ENCODE results near the gene HCFC1. TPM values are rescaled to one million over a fixed set of nuclear protein-coding genes. Genes with fewer than 3 reads are reported as not detected.

Gene HCFC1
- total RNA-seq, 1 experiment from 2014 or later, result 77.7 TPM

- no peak for DNase-seq
- Mint-ChIP-seq H3K9me3 (ENCODE audit: low read depth, unreplicated experiment) (no peaks in the 10 kb centered on the region), H3K4me3 (ENCODE audit: low read depth, unreplicated experiment) (no peak overlapping the region), H3K27me3 (ENCODE audit: unreplicated experiment) (no peaks in the 10 kb centered on the region), H3K36me3 (ENCODE audit: insufficient read depth, unreplicated experiment) (peaks cover 43% of the 10 kb centered on the region), H3K4me1 (ENCODE audit: low read depth, unreplicated experiment) (no peaks in the 10 kb centered on the region), H3K27ac (ENCODE audit: unreplicated experiment) (no peak overlapping the region)
- CTCF ChIA-PET, result interaction anchor here (2.4 kb wide), 1 partner anchor 25 kb away, joined by 12 read pairs; no protein-coding TSS in a partner anchor
- TF ChIP-seq CTCF (IDR thresholded peaks at IDR 0.05; ENCODE audit: unreplicated experiment), result no peak
- no TSS peak for BruUV-seq (replicated peaks)
- intact Hi-C loops (cut with micrococcal nuclease; ENCODE audit: unreplicated experiment), result loop anchor here (5.0 kb wide), 1 partner anchor 187 kb away; the partner anchor contains the start of gene PLXNB3
Measured at GRCh38 chrX:153948847-153949805, 22.5 kb downstream of the HCFC1 start.

GRCh38 chrX:153948002-153948466 is 23.6 kb downstream of the HCFC1 start:
- Mint-ChIP-seq H3K27ac (ENCODE audit: unreplicated experiment) (no peak overlapping the region), H3K4me1 (ENCODE audit: low read depth, unreplicated experiment) (no peaks in the 10 kb centered on the region), H3K36me3 (ENCODE audit: insufficient read depth, unreplicated experiment) (peaks cover 32% of the 10 kb centered on the region), H3K4me3 (ENCODE audit: low read depth, unreplicated experiment) (no peak overlapping the region), H3K9me3 (ENCODE audit: low read depth, unreplicated experiment) (no peaks in the 10 kb centered on the region), H3K27me3 (ENCODE audit: unreplicated experiment) (no peaks in the 10 kb centered on the region)
- CTCF ChIA-PET, result interaction anchor here (1.5 to 2.4 kb wide), 2 partner anchors 20 to 24 kb away, joined by 6 to 12 read pairs; no protein-coding TSS in a partner anchor
- intact Hi-C loops (cut with micrococcal nuclease; ENCODE audit: unreplicated experiment), result loop anchor here (5.0 kb wide), 1 partner anchor 186 kb away; the partner anchor contains the start of gene PLXNB3
- BruUV-seq (replicated peaks), result TSS peak; percentile 50
- no peak for TF ChIP-seq CTCF (IDR thresholded peaks at IDR 0.05; ENCODE audit: unreplicated experiment)
- DNase-seq, result no peak

GRCh38 chrX:153947009-153947769 is 24.4 kb downstream of the HCFC1 start:
- no peaks in the 10 kb centered on the region for H3K9me3 Mint-ChIP-seq (ENCODE audit: low read depth, unreplicated experiment)
- no peaks in the 10 kb centered on the region for H3K4me1 Mint-ChIP-seq (ENCODE audit: low read depth, unreplicated experiment)
- peak; percentile 92 for DNase-seq
- H3K27ac Mint-ChIP-seq (ENCODE audit: unreplicated experiment), result peak overlapping the region; percentile 21
- CTCF ChIA-PET, result interaction anchor here (0.6 to 2.4 kb wide), 8 partner anchors 13 to 432 kb away, joined by 3 to 12 read pairs (median 4); partner anchors contain the start of genes EMD, IDH3G and SSR4
- no TSS peak for BruUV-seq (replicated peaks)
- no peaks in the 10 kb centered on the region for H3K27me3 Mint-ChIP-seq (ENCODE audit: unreplicated experiment)
- no peak overlapping the region for H3K4me3 Mint-ChIP-seq (ENCODE audit: low read depth, unreplicated experiment)
- intact Hi-C loops (cut with micrococcal nuclease; ENCODE audit: unreplicated experiment), result loop anchor here (5.0 kb wide), 1 partner anchor 185 kb away; the partner anchor contains the start of gene PLXNB3
- H3K36me3 Mint-ChIP-seq (ENCODE audit: insufficient read depth, unreplicated experiment), result peaks cover 24% of the 10 kb centered on the region
- TF ChIP-seq CTCF (IDR thresholded peaks at IDR 0.05; ENCODE audit: unreplicated experiment), result peak; percentile 81
